Aorta (tissue), 5 donors: ENCODE data around the gene RENBP. TPM values are rescaled to one million over a fixed set of nuclear protein-coding genes. Genes with fewer than 3 reads are reported as not detected.

Source experiments
- ATAC-seq: fragments of 200-7000 bp; cut with Tn5 transposase; one replicate; pipeline ENCODE4 v1.9.1; 2022; ENCODE audit warnings: moderate library complexity; ENCODE audit not compliant: low FRiP score
- DNase-seq, 2 donors: peaks; one replicate each; pipeline ENCODE4 v3.0.0-alpha.2; 2020
- H3K27ac ChIP-seq, 2 donors: one replicate each; pipeline ENCODE4 v1.5.1; 2013; ENCODE audit warnings: low read length in 2 of 2, mild to moderate bottlenecking in 2 of 2, moderate library complexity in 2 of 2, control low read depth in 1 of 2, inconsistent platforms in 1 of 2, low read depth in 1 of 2
- H3K27me3 ChIP-seq, 2 donors: one replicate each; pipeline ENCODE4 v1.6.1; 2013; ENCODE audit warnings: control low read depth in 1 of 2, low read length in 1 of 2, mild to moderate bottlenecking in 1 of 2, moderate library complexity in 1 of 2; ENCODE audit not compliant: insufficient read depth in 2 of 2, control insufficient read depth in 1 of 2
- H3K36me3 ChIP-seq, 2 donors: one replicate each; pipeline ENCODE4 v1.6.1; 2013; ENCODE audit warnings: control low read depth in 1 of 2, low read length in 1 of 2, mild to moderate bottlenecking in 1 of 2; ENCODE audit not compliant: insufficient read depth in 2 of 2, control insufficient read depth in 1 of 2
- H3K4me1 ChIP-seq, 2 donors: one replicate each; pipeline ENCODE4 v1.6.1; 2013; ENCODE audit warnings: low read length in 2 of 2, control low read depth in 1 of 2, mild to moderate bottlenecking in 1 of 2, moderate library complexity in 1 of 2; ENCODE audit not compliant: insufficient read depth in 2 of 2, control insufficient read depth in 1 of 2
- H3K4me3 ChIP-seq, 2 donors: one replicate each; pipeline ENCODE4 v1.5.1; 2013; ENCODE audit warnings: low read length in 2 of 2, control low read depth in 1 of 2, mild to moderate bottlenecking in 1 of 2
- H3K9me3 ChIP-seq: one replicate; pipeline ENCODE4 v1.6.1; 2013; ENCODE audit warnings: mild to moderate bottlenecking, low read length; ENCODE audit not compliant: control insufficient read depth
- WGBS, 2 donors: extraction: QIAGEN DNeasy Blood & Tissue Kit; methylation state at CpG; one replicate each; pipeline ENCODE4 v1.1.7; 2013; 5-methylcytosine and 5-hydroxymethylcytosine counted together
- intact Hi-C, 2 donors: fragments of 100-400 bp; cut with DNase I; formaldehyde crosslinking; loops; one replicate each; pipeline versions ENCODE4 v1.14.2 to v1.15.0; 2022
- polyA plus RNA-seq, 2 donors: library from polyadenylated mRNA; stranded (reverse); fragments of 200-250 nt; gene quantifications; one replicate each; pipeline ENCODE4 v1.2.3, GENCODE V29; 2013
- total RNA-seq, 2 donors: library from RNA; stranded (reverse); fragmentation: NEBNext Ultra II Directional; extraction: Animal tissue kit (Norgen Biotek cat#: 25700); gene quantifications; one replicate each; pipeline ENCODE4 v1.2.1, GENCODE V29; 2021
- donor health status: healthy with polysubstance abuse.
- donor health status: Bipolar disorder and iron deficiency.
- donor health status: DM: no; HTN: no; CAD: no.
- donor health status: DM: no; HTN: no; CAD: no.
- donor health status: DM: yes; HTN: yes; CAD: no.

Gene RENBP
- total and polyA plus RNA-seq, 4 donors, result 10.5 to 20.9 (median 13.8) TPM

- no peak for ATAC-seq
- Histone ChIP-seq H3K36me3 (no peaks in the 10 kb centered on the region), H3K4me3 (no peak overlapping the region), H3K4me1 (no peaks in the 10 kb centered on the region), H3K27ac (no peak overlapping the region), H3K9me3 (no peaks in the 10 kb centered on the region), H3K27me3 (no peaks in the 10 kb centered on the region)
- peak; percentile 85 to 93 for DNase-seq
- WGBS, 2 donors, result 42 to 53% methylated on average over 25 of the region's 25 CpGs
- intact Hi-C loops, result no loop called here
These were observed 21.2 kb downstream of the RENBP start for GRCh38 chrX:153922932-153923857.

- intact Hi-C loops, result no loop called here
- 60 to 65% methylated on average over 39 to 40 of the region's 40 CpGs for WGBS, 2 donors
These were observed 22.7 kb downstream of the RENBP start for GRCh38 chrX:153921511-153922446.

GRCh38 chrX:153921070-153921469 is 23.4 kb downstream of the RENBP start:
- H3K27me3 ChIP-seq, result no peaks in the 10 kb centered on the region
- H3K4me3 ChIP-seq, result no peak overlapping the region
- 72 to 75% methylated on average over 16 of the region's 16 CpGs for WGBS, 2 donors
- H3K9me3 ChIP-seq, result no peaks in the 10 kb centered on the region
- peak in 1 of 2 donors; percentile 37 for DNase-seq
- no peaks in the 10 kb centered on the region for H3K4me1 ChIP-seq
- H3K36me3 ChIP-seq, result no peaks in the 10 kb centered on the region
- H3K27ac ChIP-seq, result no peak overlapping the region
- peak; percentile 2 for ATAC-seq
- intact Hi-C loops, result no loop called here

More at GRCh38 chrX:153921511-153922446, 22.7 kb downstream of the RENBP start:
- Histone ChIP-seq H3K4me1 (no peaks in the 10 kb centered on the region), H3K9me3 (no peaks in the 10 kb centered on the region), H3K4me3 (no peak overlapping the region), H3K36me3 (no peaks in the 10 kb centered on the region), H3K27ac (no peak overlapping the region), H3K27me3 (no peaks in the 10 kb centered on the region)
- ATAC-seq (peak; percentile 2), DNase-seq (peak in 1 of 2 donors; percentile 50)

- Histone ChIP-seq H3K27ac (no peak overlapping the region), H3K27me3 (no peaks in the 10 kb centered on the region), H3K4me3 (no peak overlapping the region), H3K4me1 (no peaks in the 10 kb centered on the region), H3K36me3 (no peaks in the 10 kb centered on the region), H3K9me3 (no peaks in the 10 kb centered on the region)
- 89 to 96% methylated on average over 14 of the region's 14 CpGs for WGBS, 2 donors
- intact Hi-C loops, result no loop called here
- ATAC-seq (no peak), DNase-seq (peak in 1 of 2 donors; percentile 36)
These were observed 23.9 kb downstream of the RENBP start for GRCh38 chrX:153920546-153920945.

GRCh38 chrX:153919281-153919680 is 25.2 kb downstream of the RENBP start:
- intact Hi-C loops, result no loop called here
- WGBS, 2 donors, result 89 to 95% methylated on average over 13 of the region's 13 CpGs
- Histone ChIP-seq H3K27ac (no peak overlapping the region), H3K4me3 (no peak overlapping the region), H3K9me3 (no peaks in the 10 kb centered on the region), H3K36me3 (no peaks in the 10 kb centered on the region), H3K27me3 (no peaks in the 10 kb centered on the region), H3K4me1 (no peaks in the 10 kb centered on the region)
- DNase-seq (no peak), ATAC-seq (no peak)

GRCh38 chrX:153917869-153918268 is 26.6 kb downstream of the RENBP start:
- intact Hi-C loops, result no loop called here
- ATAC-seq, result no peak
- Histone ChIP-seq H3K27me3 (no peaks in the 10 kb centered on the region), H3K36me3 (no peaks in the 10 kb centered on the region), H3K27ac (no peak overlapping the region), H3K4me3 (no peak overlapping the region), H3K9me3 (no peaks in the 10 kb centered on the region), H3K4me1 (no peaks in the 10 kb centered on the region)
- no peak for DNase-seq
- 63 to 68% methylated on average over 6 of the region's 6 CpGs for WGBS, 2 donors

GRCh38 chrX:153913701-153914100 is 30.7 kb downstream of the RENBP start:
- ATAC-seq (no peak), DNase-seq (no peak)
- intact Hi-C loops, result no loop called here
- 89 to 91% methylated on average over 15 to 17 of the region's 17 CpGs for WGBS, 2 donors
- H3K4me3 ChIP-seq, result no peak overlapping the region
- H3K27me3 ChIP-seq, result no peaks in the 10 kb centered on the region
- no peaks in the 10 kb centered on the region for H3K36me3 ChIP-seq
- H3K27ac ChIP-seq, result no peak overlapping the region
- H3K4me1 ChIP-seq, result no peaks in the 10 kb centered on the region
- H3K9me3 ChIP-seq, result no peaks in the 10 kb centered on the region

GRCh38 chrX:153913211-153913610 is 31.2 kb downstream of the RENBP start:
- 69 to 78% methylated on average over 17 of the region's 17 CpGs for WGBS, 2 donors
- DNase-seq (peak in 1 of 2 donors; percentile 43), ATAC-seq (no peak)
- H3K4me1 ChIP-seq, result no peaks in the 10 kb centered on the region
- intact Hi-C loops, result no loop called here
- H3K4me3 ChIP-seq, result no peak overlapping the region
- no peaks in the 10 kb centered on the region for H3K36me3 ChIP-seq
- no peaks in the 10 kb centered on the region for H3K27me3 ChIP-seq
- H3K27ac ChIP-seq, result no peak overlapping the region
- no peaks in the 10 kb centered on the region for H3K9me3 ChIP-seq
